GM12878 (cell line): ENCODE data around the gene BPGM. TPM values are rescaled to one million over a fixed set of nuclear protein-coding genes. Genes with fewer than 3 reads are reported as not detected.

Experiments
- ATAC-seq: fragments of 200-7000 bp; cut with Tn5 transposase; 3 replicates; pipeline ENCODE4 v1.9.1; 2020; ENCODE audit warnings: mild to moderate bottlenecking, moderate library complexity
- BruUV-seq: library from RNA; stranded (reverse); fragments of 400-500 nt; replicated peaks from 2 replicates; lab custom pipeline; 2021; lab: Mats Ljungman, UMichigan
- CTCF ChIA-PET: fragments of 300-600 bp; sonication (Branson Sonifier 250); formaldehyde crosslinking; extraction: SDS; loops from one replicate; lab custom pipeline; 2021; ENCODE audit warnings: inconsistent platforms; lab: Yijun Ruan, JAX
- POLR2A ChIA-PET: fragments of 350-600 bp; formaldehyde crosslinking; extraction: SDS; loops from one replicate; lab custom pipeline; 2021; ENCODE audit warnings: inconsistent platforms; lab: Charles Lee
- RAD21 ChIA-PET: fragments of 300-600 bp; sonication (Branson Sonifier 250); formaldehyde crosslinking; loops from one replicate; lab custom pipeline; 2023; ENCODE audit warnings: antibody characterized with exemption; ENCODE audit not compliant: unreplicated experiment; lab: Charles Lee
- SMC1A ChIA-PET: fragments of 300-600 bp; sonication (Branson Sonifier 250); formaldehyde crosslinking; loops from one replicate; lab custom pipeline; 2023; ENCODE audit not compliant: unreplicated experiment, uncharacterized antibody; lab: Charles Lee
- DNase-seq: peaks from one replicate; pipeline ENCODE4 v3.0.0-alpha.2; 2011; ENCODE audit warnings: low read depth, low spot score
- FAIRE-seq: peaks from 3 replicates; lab custom pipeline; 2011; peaks lifted over from hg19 to GRCh38; lab: Jason Lieb, UNC
- H2AFZ ChIP-seq: 2 replicates; pipeline ENCODE4 v1.6.0; 2011; ENCODE audit warnings: low read depth, low read length, control low read depth; ENCODE audit not compliant: control insufficient read depth
- H3K27ac ChIP-seq: 2 replicates; pipeline ENCODE4 v1.5.1; 2011; ENCODE audit warnings: control low read depth; ENCODE audit not compliant: control insufficient read depth, insufficient read depth
- H3K27me3 ChIP-seq, 2 experiments: replicated peaks in 1 of 2; 2 replicates each; pipeline versions ENCODE4 v1.6.0 to v1.6.1; 2011; ENCODE audit warnings: low read length in 1 of 2; ENCODE audit not compliant: control insufficient read depth in 2 of 2, insufficient read depth in 2 of 2
- H3K36me3 ChIP-seq, 2 experiments: 2 replicates each; pipeline ENCODE4 v1.5.1; 2011; ENCODE audit warnings: low read length in 1 of 2; ENCODE audit not compliant: control insufficient read depth in 2 of 2, insufficient read depth in 2 of 2
- H3K4me1 ChIP-seq: 2 replicates; pipeline ENCODE4 v1.6.1; 2011; ENCODE audit warnings: mild to moderate bottlenecking, low read length, moderate library complexity, mixed read lengths; ENCODE audit not compliant: control insufficient read depth, insufficient read depth
- H3K4me2 ChIP-seq: 2 replicates; pipeline ENCODE4 v1.6.0; 2011; ENCODE audit warnings: control low read depth; ENCODE audit not compliant: control insufficient read depth, insufficient read depth
- H3K4me3 ChIP-seq: fragments of 200-600 bp; sonication (generic); 2 replicates; pipeline ENCODE4 v1.5.1; 2016
- H3K79me2 ChIP-seq: 2 replicates; pipeline ENCODE4 v1.6.0; 2011; ENCODE audit warnings: low read length; ENCODE audit not compliant: control insufficient read depth, insufficient read depth
- H3K9ac ChIP-seq: 2 replicates; pipeline ENCODE4 v1.8.0; 2011; ENCODE audit warnings: low read length, control low read depth, mixed read lengths; ENCODE audit not compliant: control insufficient read depth, insufficient read depth
- H3K9me3 ChIP-seq: replicated peaks from 3 replicates; pipeline ENCODE4 v1.5.1; 2011; ENCODE audit warnings: mild to moderate bottlenecking, low read length; ENCODE audit not compliant: control insufficient read depth, insufficient read depth
- H4K20me1 ChIP-seq: 2 replicates; pipeline ENCODE4 v1.6.0; 2011; ENCODE audit not compliant: control insufficient read depth, insufficient read depth
- BCLAF1 ChIP-seq: fragments of 450-650 bp; IDR thresholded peaks from 2 replicates; pipeline ENCODE4 v1.6.1; 2017; ENCODE audit warnings: antibody characterized with exemption, mild to moderate bottlenecking, moderate library complexity
- CBFB ChIP-seq: IDR thresholded peaks from 2 replicates; pipeline ENCODE4 v1.6.1; 2016; ENCODE audit warnings: antibody characterized with exemption, low read depth
- CBX3 ChIP-seq: fragments of 200-600 bp; sonication (generic); IDR thresholded peaks from 2 replicates; pipeline ENCODE4 v1.6.1; 2016; ENCODE audit warnings: low read depth, borderline replicate concordance
- EED ChIP-seq: sonication (generic); IDR thresholded peaks from 2 replicates; pipeline ENCODE4 v1.6.1; 2016; ENCODE audit warnings: antibody characterized with exemption, low read depth
- ESRRA ChIP-seq: IDR thresholded peaks from 2 replicates; pipeline ENCODE4 v1.6.1; 2012; ENCODE audit warnings: mild to moderate bottlenecking, low read length, improper control_type of control experiment
- IRF3 ChIP-seq: fragments of 450-650 bp; IDR thresholded peaks from 2 replicates; pipeline ENCODE4 v1.6.1; 2014; ENCODE audit warnings: mild to moderate bottlenecking
- NR2F1 ChIP-seq: fragments of 450-650 bp; conservative IDR thresholded peaks from 2 replicates; pipeline ENCODE4 v1.6.1; 2017; ENCODE audit warnings: mild to moderate bottlenecking
- PAX5 ChIP-seq: IDR thresholded peaks from 2 replicates; pipeline ENCODE4 v1.6.1; 2011; ENCODE audit warnings: low read depth, low read length, borderline replicate concordance
- RFX5 ChIP-seq: IDR thresholded peaks from 2 replicates; pipeline ENCODE4 v1.6.1; 2011; ENCODE audit warnings: low read depth, low read length, improper control_type of control experiment
- SREBF1 ChIP-seq: IDR thresholded peaks from 2 replicates; pipeline ENCODE4 v1.6.1; 2012; ENCODE audit warnings: mild to moderate bottlenecking, low read length
- SRF ChIP-seq, 2 experiments: IDR thresholded peaks; 2 replicates each; pipeline ENCODE4 v1.6.1; 2011; ENCODE audit warnings: low read depth in 2 of 2, low read length in 2 of 2, mild to moderate bottlenecking in 1 of 2, moderate library complexity in 1 of 2
- ZNF592 ChIP-seq: fragments of 450-650 bp; IDR thresholded peaks from 2 replicates; pipeline ENCODE4 v1.6.1; 2017; ENCODE audit warnings: mild to moderate bottlenecking, moderate library complexity
- WGBS: methylation state at CpG from one replicate; pipeline ENCODE4 v1.1.6; 2016; ENCODE audit warnings: low lambda C conversion rate; ENCODE audit not compliant: insufficient replicate concordance, insufficient coverage; ENCODE audit errors: missing lambda C conversion rate; 5-methylcytosine and 5-hydroxymethylcytosine counted together
- in situ Hi-C: fragments of 300-500 bp; cut with MboI; formaldehyde crosslinking; loops from 9 replicates; pipeline ENCODE4 v1.14.3; 2018; ENCODE audit warnings: mixed read lengths
- intact Hi-C: fragments of 100-400 bp; cut with micrococcal nuclease; formaldehyde crosslinking; loops from one replicate; pipeline ENCODE4 v1.14.2; 2022; ENCODE audit not compliant: unreplicated experiment
- polyA plus RNA-seq, 11 experiments: library from polyadenylated mRNA; depleted of rRNA in 4 of 11; unstranded in 6 of 11; stranded (reverse) in 5 of 11; fragments of >200 nt; fragmentation: Nextera tagmentation in 4 of 11; fragmentation: Illumina TruSeq in 1 of 11; extraction: Ambion mirVana in 4 of 11; extraction: Trizol in 1 of 11; gene quantifications; 1 replicate in 1 of 11; 2 replicates in 10 of 11; pipeline versions ENCODE4 v1.2.1 to v1.2.3, GENCODE V29; 2011 to 2016; ENCODE audit warnings: inconsistent platforms in 2 of 11, missing spikeins in 2 of 11, low read depth in 1 of 11
- total RNA-seq, 4 experiments: library from RNA; depleted of rRNA in 3 of 4; stranded (reverse); fragments of >200 nt in 3 of 4; fragmentation: Illumina TruSeq in 1 of 4; extraction: Trizol in 1 of 4; gene quantifications; 2 replicates each; pipeline versions ENCODE4 v1.2.1 to v1.2.3, GENCODE V29; 2013 to 2021

The BPGM gene
- total and polyA plus RNA-seq, 10 of the 15 experiments (the other 5 are each of a cell fraction or from before 2014, with no cell fraction given), result 9.0 to 20.1 (median 15.2) TPM

- ATAC-seq, result no peak
- no peaks in the 10 kb centered on the region for H3K79me2 ChIP-seq
- TF ChIP-seq CBX3 (no peak), IRF3 (no peak), BCLAF1 (no peak), ZNF592 (no peak), SREBF1 (no peak), RFX5 (no peak), SRF (IDR thresholded peaks at IDR 0.05; ENCODE audit: low read depth in 2 of 2, low read length in 2 of 2) (no peak), EED (no peak), PAX5 (no peak), ESRRA (no peak), NR2F1 (no peak), CBFB (no peak)
- TF ChIP-seq, all 136 proteins: peak for 0
- Histone ChIP-seq H4K20me1 (no peaks in the 10 kb centered on the region), H3K9me3 (no peaks in the 10 kb centered on the region), H3K27me3 (peaks cover 1 to 8% of the 10 kb centered on the region in 2 experiments; a peak in 3 of 4 replicates), H3K4me3 (no peak overlapping the region), H3K27ac (no peak overlapping the region), H3K36me3 (no peaks in the 10 kb centered on the region), H3K4me1 (no peaks in the 10 kb centered on the region), H2AFZ (no peak overlapping the region), H3K9ac (no peak overlapping the region), H3K4me2 (no peak overlapping the region)
- DNase-seq (no peak), FAIRE-seq (no peak)
- ChIA-PET POLR2A (no interaction called here), RAD21 (interaction anchor here (0.7 to 1.0 kb wide), 2 partner anchors 231 to 786 kb away, joined by 3 read pairs; no protein-coding TSS in a partner anchor), SMC1A (interaction anchor here (0.6 kb wide), 1 partner anchor 147 kb away, joined by 3 read pairs; no protein-coding TSS in a partner anchor), CTCF (no interaction called here)
- intact Hi-C loops (loop anchor here (5.0 kb wide), 1 partner anchor 36 kb away; no protein-coding TSS in a partner anchor), in situ Hi-C loops (no loop called here)
- WGBS, result 31% methylated on average over 9 of the region's 9 CpGs
- no TSS peak for BruUV-seq
These were observed 64.4 kb downstream of the BPGM start for GRCh38 chr7:134710854-134711624.
